AG04449 (cell line): ENCODE results near the gene RGL3.
"Not testable (repeated sequence)": the region's sequence is repeated elsewhere in the genome, so short reads cannot be mapped to it uniquely, and the experiment has no call there.

Source experiments
- CTCF ChIA-PET: fragments of 350-600 bp; formaldehyde crosslinking; extraction: SDS; loops from one replicate; lab custom pipeline; 2021; ENCODE audit warnings: antibody characterized with exemption; lab: Yijun Ruan, JAX
- POLR2A ChIA-PET: fragments of 400-600, 350-600 bp; formaldehyde crosslinking; extraction: SDS; loops from one replicate; lab custom pipeline; 2020; ENCODE audit warnings: antibody characterized with exemption, inconsistent platforms; lab: Yijun Ruan, JAX
- DNase-seq: peaks from one replicate; pipeline ENCODE4 v3.0.0-alpha.2; 2010; ENCODE audit warnings: low read depth, low spot score
- H3K4me3 ChIP-seq: 2 replicates; pipeline ENCODE4 v1.5.1; 2011; ENCODE audit warnings: low read depth, mild to moderate bottlenecking, control low read depth, low read length
- TF ChIP-seq, protein P1 (sequence below): IDR thresholded peaks from one replicate; pipeline ENCODE4 v1.5.1; 2011; ENCODE audit warnings: mild to moderate bottlenecking, moderate library complexity, low read length, control low read depth, inconsistent platforms; ENCODE audit not compliant: insufficient read depth; ENCODE audit errors: missing control alignments

The RGL3 gene

DNA sequence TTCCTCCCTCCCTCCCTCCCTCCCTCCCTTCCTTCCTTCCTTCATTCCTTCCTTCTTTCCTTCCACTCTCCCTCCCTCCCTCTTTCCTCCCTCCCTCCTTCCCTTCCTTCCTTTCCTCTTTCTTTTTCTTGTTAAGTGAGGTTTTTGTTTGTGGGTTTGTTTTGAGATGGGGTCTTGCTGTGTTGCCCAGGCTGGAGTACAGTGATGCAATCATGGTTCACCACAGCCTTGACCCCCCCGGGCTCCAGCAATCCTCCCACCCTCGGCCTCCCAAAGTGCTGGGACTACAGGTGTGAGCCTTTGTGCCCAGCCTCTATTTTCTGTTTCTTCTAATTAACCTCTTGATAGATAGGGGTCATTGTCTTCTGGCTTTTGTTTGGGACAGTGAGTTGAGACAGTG, 42.3 kb upstream of the RGL3 start:
- ChIA-PET CTCF (no interaction called here), POLR2A (interaction anchor here (0.7 kb wide), 1 partner anchor 74 kb away, joined by 3 read pairs; no protein-coding TSS in a partner anchor)
- H3K4me3 ChIP-seq, result no peak overlapping the region
- TF ChIP-seq, protein P1, sequence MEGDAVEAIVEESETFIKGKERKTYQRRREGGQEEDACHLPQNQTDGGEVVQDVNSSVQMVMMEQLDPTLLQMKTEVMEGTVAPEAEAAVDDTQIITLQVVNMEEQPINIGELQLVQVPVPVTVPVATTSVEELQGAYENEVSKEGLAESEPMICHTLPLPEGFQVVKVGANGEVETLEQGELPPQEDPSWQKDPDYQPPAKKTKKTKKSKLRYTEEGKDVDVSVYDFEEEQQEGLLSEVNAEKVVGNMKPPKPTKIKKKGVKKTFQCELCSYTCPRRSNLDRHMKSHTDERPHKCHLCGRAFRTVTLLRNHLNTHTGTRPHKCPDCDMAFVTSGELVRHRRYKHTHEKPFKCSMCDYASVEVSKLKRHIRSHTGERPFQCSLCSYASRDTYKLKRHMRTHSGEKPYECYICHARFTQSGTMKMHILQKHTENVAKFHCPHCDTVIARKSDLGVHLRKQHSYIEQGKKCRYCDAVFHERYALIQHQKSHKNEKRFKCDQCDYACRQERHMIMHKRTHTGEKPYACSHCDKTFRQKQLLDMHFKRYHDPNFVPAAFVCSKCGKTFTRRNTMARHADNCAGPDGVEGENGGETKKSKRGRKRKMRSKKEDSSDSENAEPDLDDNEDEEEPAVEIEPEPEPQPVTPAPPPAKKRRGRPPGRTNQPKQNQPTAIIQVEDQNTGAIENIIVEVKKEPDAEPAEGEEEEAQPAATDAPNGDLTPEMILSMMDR, result no peak
- no peak for DNase-seq

DNA sequence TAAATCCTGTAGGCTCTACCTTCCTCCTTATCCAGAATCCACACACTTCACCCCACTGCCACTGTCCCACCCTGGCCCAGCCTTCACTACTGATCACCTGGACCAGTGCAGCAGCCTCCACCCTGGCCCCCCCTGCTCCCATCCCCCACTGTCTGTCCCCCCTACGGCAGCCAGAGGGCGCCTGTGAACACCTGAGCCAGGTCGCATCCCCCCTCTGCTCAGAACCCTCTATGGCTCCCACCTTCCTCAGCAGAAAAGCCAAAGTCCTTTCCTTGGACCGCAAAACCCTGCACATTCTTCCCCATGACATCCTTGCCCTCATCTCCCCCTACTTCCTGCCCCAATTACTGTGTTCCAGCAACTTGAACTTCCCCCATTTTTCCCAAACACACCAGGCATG, 41.1 kb upstream of the RGL3 start:
- ChIA-PET CTCF (no interaction called here), POLR2A (no interaction called here)
- H3K4me3 ChIP-seq, result no peak overlapping the region
- TF ChIP-seq, protein P1, result no peak
- no peak for DNase-seq

DNA sequence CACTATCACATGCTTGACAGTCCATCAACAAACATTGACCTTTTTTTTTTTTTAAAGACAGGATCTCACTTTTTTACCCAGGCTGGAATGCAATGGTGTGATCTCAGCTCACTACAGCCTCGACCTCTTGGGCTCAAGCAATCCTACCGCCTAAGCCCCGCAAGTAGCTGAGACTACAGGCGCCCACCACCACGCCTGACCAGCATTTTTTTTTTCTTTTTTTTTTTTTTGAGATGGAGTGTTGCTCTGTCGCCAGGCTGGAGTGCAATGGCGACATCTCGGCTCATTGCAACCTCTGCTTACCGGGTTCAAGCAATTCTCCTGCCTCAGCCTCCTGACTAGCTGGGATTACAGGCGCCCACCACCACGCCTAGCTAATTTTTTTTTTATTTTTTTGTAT, 39.8 kb upstream of the RGL3 start:
- CTCF ChIA-PET, result interaction anchor here (0.7 to 1.2 kb wide), 2 partner anchors 13 to 17 kb away, joined by 3 to 4 read pairs; no protein-coding TSS in a partner anchor
- DNase-seq, H3K4me3 ChIP-seq, POLR2A ChIA-PET: not testable (repeated sequence)

DNA sequence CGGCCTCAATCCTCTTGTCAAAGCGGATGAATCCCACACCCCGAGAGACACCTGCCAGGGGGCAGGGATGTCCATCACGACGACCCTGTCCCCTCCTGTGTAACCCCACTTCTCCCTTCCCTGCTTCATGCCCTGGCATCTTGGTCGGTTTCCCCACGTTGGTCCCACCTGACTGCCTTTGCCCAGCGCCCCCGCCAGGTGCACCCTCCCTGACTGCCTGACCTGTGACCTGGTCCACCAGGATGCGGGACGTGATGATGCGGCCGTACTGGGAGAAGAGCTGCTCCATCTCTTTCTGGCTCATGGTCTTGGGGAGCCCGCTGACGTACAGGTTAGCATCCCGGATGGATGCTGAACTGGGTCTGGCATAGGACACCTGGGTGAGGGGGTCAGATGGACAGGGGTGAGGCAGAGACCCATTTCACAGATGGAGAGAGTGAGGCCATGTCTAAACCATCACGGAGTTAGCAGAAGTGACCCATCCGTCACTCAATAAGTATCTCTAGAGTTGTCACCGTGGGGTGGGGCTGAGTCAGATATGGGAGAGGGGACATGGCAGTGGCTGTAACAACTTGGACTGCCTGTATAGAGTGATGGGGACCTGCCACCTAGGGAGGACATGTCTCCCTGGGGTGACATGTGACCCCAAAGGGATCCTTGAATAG, 39.3 kb upstream of the RGL3 start:
- TF ChIP-seq, protein P1, result no peak
- H3K4me3 ChIP-seq, result no peak overlapping the region
- POLR2A ChIA-PET, result no interaction called here
- CTCF ChIA-PET, result interaction anchor here (0.7 to 1.3 kb wide), 4 partner anchors 12 to 164 kb away, joined by 3 to 6 read pairs (median 4); no protein-coding TSS in a partner anchor
- no peak for DNase-seq

DNA sequence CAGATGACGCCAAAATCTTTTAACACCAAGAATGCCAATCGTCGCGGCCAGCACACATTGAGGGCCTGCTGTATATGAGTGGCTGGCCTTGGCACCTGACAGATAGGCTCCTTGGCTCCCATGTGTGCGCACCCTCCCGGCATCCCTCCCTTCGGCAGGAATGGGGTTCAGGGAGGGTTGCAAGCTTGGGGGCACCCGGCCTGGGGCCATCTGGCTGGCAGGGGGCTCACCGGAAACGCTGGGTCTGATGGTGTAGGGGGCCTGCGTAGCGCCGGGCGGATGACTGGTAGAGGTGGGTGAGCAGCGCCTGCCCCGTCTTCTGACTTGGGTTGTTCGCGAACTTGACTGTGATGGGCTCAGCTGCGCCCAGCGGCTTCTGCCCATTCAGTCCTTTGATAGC, 38.7 kb upstream of the RGL3 start:
- no peak for DNase-seq
- CTCF ChIA-PET, result interaction anchor here (1.1 to 1.3 kb wide), 2 partner anchors 25 to 164 kb away, joined by 3 to 6 read pairs; no protein-coding TSS in a partner anchor
- POLR2A ChIA-PET, result no interaction called here
- TF ChIP-seq, protein P1, result no peak
- no peak overlapping the region for H3K4me3 ChIP-seq

DNA sequence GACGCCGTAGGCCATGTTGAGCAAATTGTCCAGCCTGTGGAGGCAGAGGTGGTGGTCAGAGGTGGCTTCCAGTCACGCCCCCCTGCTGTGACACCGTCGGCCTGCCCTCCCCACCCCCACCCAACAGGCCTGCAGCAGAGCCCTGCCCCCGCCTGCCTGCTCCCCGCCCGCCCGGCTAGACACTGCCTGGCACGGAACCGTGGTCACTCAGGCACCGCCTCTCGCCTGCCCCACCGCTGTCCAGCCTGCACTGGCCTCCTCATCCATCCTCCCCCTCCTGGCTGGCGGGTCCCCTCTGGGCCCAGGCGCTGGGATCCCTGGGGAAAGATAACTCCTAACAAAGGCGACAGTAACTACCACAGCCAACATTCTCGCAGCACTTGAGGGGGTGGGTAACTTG, 38.0 kb upstream of the RGL3 start:
- H3K4me3 ChIP-seq, result no peak overlapping the region
- DNase-seq, result no peak
- POLR2A ChIA-PET, result no interaction called here
- CTCF ChIA-PET, result interaction anchor here (0.6 to 1.3 kb wide), 3 partner anchors 26 to 319 kb away, joined by 3 to 6 read pairs (median 3); no protein-coding TSS in a partner anchor
- TF ChIP-seq, protein P1, result no peak
